EH (cell line): ENCODE results near the gene TRPC6.
"Not testable (repeated sequence)": the region's sequence is repeated elsewhere in the genome, so short reads cannot be mapped to it uniquely, and the experiment has no call there.

Experiments used
- DNase-seq: peaks from one replicate; pipeline ENCODE4 v3.0.0-alpha.2; 2015; ENCODE audit warnings: low read depth

The TRPC6 gene

DNA sequence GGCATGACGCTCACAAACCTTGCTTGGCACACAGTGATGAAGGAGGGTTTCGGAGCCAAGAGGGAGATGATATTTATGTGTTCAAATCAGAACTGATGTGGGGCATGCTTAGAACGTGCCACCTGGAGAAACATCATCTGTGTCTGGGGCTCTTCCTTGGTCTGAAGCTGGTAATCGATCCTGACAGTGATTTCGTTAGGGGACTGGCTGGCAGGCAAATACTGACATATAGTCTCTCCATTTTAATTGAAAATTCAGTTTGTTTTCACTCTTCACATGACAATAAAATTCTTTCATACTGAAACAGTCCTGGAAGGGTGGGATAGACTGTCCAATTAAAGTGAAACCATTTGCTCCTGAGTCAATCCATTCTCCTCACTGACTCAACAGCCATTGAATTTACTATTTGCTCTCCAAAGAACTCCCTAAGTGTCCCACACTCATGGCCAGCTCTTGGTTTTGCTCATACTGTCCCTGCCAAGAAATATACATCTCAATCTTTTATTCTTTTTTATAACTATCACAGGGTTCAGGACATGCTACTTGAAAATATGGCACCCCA lies 134.8 kb downstream of the TRPC6 start:
- DNase-seq: peak; percentile 24

DNA sequence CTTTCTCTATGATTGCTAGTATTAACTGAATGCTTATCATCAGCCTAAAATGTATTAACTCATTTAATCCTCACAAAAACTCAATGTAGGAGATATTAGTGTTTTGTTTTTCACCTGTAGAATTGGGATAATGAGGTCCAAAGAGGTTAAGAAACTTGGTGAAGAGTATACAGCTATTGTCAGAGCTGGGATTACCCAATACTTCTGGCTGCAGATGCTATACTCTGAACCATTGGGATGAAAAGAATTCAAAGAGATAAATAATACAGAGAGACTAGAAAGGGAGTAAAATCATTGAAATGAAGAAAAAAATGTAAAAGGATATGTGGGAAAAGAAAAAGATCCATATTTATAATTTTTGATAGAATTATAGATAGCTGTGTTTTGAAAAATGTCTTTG lies 137.1 kb downstream of the TRPC6 start:
- DNase-seq: peak; percentile 56

DNA sequence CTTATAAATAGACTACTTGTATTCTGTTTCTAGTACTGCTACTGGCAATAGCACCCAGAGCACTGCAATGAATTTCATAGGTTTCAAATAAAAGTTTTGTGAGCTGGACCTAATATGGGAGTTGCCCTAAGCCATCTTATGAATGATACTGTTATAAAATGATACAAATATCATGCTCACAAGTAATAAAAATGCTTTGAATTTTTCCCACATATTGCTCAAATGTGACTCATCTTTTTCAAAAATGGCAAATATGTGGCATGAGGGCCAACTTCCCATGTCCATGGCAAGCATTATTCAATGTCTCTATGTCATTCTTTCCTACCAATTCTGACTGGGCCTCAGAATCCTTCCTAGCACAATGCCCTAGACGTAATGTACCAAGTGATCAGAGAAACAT lies 137.6 kb downstream of the TRPC6 start:
- peak; percentile 92 for DNase-seq

DNA sequence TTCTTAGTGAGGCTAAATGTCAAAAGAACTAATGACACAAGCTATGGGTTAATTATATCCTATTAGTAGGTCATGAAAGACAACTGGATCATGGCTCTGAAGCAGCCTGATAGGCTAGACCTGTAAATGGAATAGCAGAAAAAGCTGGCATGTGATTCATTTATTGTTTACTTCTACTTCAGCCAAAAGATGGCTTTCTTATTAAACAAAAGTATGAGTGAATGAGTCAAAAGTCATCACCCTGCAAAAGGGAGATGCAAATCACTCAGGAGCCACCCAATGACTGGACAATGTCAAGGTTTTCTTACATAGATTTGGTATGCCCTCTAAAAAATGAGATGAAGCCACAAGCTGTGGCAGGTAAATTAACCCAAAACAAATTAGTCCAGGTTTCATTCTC lies 138.0 kb downstream of the TRPC6 start:
- DNase-seq: peak; percentile 69

DNA sequence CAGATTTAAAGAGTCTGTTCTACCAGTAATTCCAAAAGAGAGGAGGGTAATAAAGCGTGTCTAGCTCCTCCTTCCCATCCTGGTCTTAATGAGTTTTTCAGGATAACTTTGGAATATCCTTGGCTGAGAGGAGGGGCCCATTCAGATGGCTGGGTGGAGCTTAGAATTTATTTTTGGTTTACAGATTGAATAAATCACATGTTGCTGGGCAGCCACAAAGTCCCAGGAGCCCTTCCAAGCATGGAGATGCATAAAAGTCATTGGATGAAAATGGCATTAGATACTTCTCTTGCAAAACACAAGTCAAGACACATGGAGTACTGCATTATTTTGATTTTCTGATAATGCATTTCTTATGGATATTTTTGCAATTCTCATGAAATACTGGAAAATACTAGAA lies 139.0 kb downstream of the TRPC6 start:
- DNase-seq: peak; percentile 31

DNA sequence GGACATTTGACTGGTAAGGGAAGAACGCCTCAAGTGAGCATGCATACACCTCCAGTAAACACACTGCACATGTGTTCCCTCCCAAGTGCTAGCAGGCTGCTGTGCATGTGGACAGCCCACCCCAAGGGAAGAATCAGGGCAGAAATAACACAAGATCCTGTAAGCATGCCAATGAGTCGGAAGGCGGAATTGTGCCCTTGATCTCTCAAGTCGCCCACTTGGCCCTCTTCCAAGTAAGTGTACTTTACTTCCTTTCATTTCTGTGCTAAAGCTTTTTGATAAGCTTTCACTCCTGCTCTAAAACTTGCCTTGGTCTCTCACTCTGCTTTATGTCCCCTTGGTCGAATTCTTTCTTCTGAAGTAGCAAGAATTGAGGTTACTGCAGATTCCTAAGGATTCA lies 139.6 kb downstream of the TRPC6 start:
- peak; percentile 45 for DNase-seq

DNA sequence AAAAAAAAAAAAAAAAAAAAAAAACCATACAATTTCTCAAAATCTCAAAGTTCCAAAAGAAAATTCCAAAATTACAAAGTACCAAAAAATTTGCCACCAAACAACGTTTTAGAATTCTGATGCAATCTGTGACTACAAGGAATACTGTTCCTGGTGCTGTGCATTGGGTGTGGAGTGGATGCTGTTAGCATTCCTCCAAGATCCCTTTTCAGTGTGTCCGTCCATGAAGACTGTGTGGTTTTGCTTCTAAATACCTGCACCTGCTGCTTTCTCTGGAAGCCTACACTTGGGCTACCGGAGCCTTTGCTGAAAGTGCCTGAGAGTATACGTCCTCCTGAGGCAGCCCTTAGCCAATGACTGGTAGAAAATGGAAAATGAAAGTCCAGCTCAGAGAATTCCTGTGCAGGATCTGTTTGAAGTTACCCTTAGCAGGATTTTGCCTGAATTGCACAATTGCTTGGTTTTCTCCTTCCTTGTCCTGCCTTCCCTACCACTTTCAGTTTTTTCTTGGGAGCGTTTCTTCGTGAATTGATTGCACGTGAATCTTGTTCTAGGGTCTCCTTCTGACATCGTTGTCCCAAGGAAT lies 140.8 kb downstream of the TRPC6 start:
- DNase-seq: peak; percentile 32

DNA sequence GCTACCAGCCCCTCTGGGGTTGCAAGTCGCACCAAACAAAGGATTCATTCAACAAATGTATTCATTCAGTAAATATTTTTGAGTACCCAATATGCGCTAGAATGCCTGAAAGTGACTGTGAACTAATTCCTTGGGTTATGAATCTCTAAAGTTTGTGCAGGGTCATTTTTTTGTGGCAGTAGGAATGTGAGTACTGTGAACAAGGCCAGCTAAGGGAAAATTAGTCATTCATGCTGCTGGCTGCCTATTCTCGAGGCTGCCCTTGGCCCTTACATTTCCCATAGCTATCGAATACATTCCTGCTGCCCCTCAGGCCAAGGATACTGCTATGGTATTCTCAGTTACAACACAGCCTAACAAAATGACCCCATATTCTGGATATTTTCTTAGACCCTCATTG lies 141.6 kb downstream of the TRPC6 start:
- peak; percentile 96 for DNase-seq

DNA sequence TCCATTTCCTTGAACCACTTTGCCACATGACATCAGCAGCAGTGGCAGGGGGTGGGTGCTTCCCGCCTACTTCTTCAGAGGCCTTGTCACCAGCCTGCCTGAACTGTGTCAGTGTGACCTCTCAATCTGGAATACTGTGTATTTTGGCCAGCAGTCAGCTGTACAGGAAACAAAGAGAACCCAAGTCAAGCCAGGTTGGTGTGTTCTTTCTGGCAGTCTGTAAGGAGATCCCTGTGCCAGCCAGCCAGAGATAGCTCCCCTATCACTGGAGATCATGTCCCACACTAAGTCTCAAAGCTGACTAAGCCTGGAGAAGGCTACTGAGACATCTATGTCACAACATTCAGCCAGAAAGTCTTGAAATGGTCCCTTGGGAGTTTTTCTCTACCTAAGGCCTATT lies 142.1 kb downstream of the TRPC6 start:
- DNase-seq: peak; percentile 73

DNA sequence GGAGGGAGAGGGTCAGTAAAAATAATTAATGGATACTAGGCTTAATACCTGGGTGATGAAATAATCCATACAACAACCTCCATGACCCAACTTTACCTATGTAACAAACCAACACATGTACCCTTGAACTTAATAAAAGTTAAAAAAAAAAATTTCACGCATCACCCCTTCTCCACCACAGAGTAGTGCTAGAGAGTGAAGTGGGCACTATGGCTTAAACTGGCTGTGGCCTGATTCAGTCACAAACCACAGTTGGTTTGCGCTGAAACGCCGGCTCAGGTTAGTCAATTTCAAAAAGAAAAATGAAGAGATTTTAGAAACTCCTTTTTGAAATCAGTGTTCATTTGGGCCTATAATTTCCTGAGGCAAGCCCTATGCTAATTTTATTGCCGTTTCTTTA lies 144.3 kb downstream of the TRPC6 start:
- DNase-seq: no peak

DNA sequence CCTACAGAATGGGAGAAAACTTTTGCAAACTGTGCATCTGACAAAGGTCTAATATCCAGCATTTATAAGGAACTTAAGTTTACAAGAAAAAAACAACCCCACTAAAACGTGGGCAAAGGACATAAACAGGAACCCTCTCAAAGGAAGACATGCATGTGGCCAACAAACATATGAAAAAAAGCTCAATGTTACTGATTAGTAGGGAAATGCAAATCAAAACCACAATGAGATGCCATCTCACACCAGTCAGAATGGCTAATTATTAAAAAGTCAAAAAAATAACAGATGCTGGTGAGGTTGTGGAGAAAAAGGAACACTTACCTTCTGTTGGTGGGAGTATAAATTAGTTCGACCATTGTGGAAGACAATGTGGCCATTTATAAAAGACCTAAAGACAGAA lies 145.1 kb downstream of the TRPC6 start:
- DNase-seq: not testable (repeated sequence)

DNA sequence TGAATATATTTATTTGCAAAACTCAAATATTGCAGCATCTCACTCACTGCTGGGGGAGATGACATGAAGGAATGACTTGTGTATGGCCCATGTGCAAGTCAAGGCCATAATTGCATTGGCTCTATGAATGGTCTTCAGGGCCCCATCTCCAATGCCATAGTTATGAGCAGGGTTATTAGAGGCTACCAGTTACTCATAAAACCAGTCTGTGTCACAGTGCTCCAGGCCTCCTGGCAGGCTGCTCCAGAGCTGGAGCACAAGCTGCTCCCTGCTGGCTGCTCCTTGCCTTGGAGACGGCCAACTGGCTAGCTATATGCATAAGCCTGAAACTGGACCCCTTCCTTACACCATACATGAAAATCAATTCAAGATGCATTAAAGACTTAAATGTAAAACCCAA lies 145.7 kb downstream of the TRPC6 start:
- no peak for DNase-seq

DNA sequence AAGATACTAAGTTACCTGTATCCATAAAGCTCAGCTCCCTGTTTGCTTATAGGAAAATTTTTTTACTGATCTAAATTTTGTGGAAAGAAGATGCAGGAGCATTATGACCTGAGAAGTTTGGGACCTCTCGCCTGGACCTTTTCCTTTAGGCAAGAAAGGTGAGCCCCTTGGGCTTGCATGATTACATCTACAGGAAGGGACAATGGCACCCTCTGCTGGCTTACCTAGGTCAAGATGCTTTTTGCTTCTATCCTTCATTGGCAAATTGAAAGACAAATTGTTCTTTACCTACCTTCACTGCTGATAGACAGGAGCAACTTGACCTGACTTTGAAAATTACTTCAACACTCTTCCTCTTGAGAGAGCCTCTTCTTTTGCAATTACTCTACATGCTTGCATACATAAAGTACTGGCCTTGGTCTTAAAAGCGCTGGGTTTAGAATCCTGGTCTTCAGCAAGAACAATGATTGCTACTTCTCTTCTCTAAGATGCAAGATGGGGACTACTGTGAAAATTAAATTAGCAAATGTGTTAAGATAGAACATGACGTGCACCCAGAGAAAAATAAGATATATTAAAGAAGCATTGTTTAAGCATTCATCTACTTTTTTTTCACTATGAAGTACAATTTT lies 147.2 kb downstream of the TRPC6 start:
- peak; percentile 52 for DNase-seq

DNA sequence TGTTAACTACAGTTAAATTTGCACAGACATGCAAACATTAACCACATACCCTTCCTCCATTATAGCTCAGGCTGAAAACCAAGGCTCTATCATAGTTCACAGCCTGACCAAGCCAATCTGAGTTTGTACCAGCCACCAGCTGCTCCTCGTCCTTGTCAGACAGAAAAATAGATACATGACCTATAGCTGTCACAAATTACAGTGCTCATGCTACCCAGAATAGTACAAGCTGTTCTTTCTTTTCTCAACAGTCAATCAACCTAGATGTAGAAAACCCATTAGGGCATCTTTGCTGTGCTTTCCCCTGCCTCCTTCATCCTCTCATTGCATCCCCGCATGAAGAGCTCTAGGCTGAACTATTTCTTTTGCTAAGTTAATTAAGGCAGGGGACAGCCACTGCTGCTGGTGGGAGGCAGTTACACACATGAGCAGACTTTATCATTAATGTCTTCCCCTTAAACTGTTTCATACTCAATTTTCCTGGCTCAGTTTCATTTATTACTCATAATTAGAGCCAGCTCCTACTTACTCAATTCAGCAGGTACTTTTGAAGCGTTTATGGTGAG lies 148.3 kb downstream of the TRPC6 start:
- no peak for DNase-seq

DNA sequence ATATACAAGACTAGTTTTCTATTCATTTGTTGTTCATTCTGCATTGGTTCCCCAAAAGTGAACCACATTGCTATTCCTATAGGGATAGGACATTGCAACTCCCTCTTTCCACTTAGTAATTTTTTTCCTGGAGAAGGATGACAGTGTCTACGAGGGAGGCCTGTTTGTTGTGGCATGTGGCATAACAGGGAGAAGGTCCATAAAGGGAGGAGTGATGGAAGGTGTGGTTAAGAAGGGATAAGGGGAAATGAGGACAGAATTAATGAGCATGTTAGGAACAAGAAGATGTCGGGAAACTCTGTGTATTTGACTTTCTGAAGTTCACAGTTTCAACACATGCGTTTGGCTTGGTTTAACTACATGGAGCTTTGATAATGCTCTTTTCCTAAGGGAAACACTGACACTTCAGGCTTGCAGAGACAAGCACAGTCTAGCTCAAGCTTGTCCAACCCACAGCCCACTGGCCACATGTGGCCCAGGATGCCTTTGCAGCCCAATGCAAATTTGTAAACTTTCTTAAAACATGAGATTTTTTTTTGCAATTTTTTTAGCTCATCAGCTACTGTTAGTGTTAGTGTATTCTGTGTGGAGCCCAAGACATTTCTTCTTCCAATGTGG lies 149.7 kb downstream of the TRPC6 start:
- no peak for DNase-seq

DNA sequence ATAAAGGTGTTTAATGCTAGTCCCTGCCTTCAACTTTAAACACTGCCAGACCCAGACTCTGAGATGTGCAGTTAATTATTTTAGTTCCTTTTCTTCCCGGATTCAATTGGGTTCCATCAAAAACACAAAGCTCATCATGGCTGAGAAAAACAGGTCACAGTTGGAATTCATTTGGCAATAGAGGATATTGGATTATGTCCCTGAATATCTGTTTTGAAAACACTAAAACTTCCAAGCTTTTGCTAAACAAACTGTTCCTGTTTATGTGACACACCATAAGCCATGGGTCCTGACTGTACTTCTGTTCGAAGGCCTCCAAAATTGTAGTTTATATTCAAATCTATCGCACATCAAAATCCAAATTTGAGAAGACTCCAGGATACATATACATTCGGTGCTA lies 150.7 kb downstream of the TRPC6 start:
- DNase-seq: no peak

DNA sequence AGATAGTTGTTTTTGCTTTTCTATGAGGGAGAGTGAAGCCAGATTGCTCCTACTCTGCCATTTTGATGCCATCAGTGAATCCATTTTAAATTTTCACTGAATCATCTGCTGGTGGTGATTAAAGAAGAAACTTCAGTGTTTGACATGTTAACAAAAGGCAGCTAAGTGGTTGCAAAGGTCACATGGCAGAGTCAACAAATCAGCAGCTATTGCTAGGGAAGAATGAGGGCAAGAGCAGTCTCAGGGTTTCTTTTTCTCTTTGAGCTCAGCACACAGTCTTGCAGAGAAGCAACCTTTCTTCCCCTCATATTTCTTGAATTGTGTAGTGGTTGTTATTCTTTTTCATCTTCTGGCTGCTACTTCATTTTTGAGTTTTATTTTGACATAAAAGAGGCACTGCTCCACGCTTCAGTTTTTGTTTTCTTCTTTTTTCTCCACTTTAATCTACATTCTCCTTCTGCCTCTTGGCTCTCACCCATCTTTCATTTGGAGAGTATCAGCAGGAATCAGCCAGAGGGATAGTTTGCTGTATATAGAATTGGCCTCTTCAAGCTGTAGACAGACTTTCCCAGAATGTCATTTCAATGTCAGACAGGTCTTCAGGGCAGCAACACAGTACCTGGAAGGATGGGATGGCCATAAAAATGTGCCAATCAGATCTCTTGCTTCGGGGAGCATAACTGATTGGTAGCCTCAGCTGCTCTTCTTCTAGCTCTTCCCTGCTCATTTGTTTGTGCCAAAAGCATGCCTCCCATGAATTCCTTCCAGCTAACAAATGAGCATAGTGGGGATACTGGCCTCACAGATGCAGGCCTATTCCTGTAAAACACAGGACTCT lies 153.9 kb downstream of the TRPC6 start:
- DNase-seq: no peak

DNA sequence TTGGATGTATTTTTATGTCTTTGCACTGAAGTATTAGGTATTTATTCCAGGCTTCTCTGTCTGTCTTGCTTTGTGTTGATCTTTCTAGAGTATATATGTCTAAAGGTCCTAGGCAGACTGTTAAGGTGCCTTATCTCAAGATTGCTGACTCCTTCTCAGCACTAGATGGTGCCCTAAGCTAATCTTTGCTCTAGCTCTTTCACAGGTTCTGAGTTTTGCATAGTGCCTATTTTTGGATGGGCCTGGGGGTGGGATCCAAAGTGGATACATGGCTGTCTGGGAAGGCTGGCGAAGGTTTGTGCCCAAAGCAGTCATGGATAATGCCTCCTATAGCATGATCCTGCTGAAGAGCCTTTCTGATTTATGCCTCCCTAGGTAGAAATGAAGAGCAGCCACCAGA lies 154.9 kb downstream of the TRPC6 start:
- peak; percentile 62 for DNase-seq

DNA sequence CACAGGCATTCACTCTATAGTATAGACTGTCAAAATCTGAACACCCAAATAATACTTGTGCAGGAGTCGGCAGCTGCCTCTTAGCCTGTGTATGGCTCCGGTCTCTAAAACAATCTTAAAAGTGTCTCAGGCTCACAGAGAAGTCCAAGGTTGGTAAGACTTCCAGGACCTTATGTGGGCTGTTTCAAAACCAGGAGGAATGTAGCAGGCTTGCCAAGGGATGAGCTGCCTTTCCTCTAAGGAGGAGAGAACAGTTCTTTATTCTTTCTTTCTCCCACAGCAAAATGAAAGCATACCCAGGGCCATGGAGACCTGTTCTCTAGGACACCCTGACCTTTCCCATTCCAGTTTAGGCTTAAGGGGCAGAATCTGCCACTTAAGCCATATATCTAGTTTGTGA lies 176.5 kb downstream of the TRPC6 start:
- DNase-seq: peak; percentile 42
